ENCODE measurements around the gene FBXW4. TPM values are rescaled to one million over a fixed set of nuclear protein-coding genes. Genes with fewer than 3 reads are reported as not detected.

FBXW4 gene
- total and polyA plus RNA-seq, 4 donors = 28.0 to 65.6 (median 54.5) TPM

DNA sequence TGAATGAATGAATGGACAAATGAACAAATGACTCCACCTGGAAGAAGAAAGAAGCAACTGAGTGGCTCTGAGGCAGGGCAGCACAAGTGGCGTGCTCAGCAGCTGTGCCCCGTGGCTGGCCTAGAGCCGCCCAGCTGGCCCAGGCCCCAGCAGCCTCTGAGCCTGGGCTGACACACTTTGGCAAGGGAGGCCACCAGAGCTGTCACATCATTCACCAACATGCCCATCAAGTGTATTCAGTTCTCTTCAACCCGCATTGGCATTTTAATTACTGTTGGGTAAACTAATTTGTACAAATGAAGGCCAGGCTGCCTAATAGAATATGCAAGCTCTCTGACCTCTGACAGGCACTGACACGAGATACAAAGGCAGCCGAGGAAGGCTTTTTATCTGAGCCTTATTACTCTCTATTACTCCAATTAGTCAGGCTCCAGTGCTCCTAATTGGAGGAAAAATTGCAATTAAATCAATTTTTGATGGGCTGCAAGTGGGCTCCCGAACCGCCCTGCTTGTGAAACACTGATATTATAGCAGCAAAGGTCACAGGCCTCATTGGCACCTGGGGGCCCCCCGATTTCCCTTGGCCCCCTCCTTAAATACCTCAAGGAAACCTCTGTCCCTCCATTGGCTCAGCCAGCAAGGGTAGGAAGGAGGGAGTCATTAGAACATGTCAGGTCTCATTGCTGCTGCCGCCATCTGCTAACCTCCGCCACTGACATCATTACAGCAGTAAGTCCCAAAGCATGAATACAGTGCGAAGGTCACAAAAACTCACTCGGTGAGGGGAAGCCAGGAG is 64.9 kb downstream of the FBXW4 start:
- Histone ChIP-seq H3K27ac (ENCODE audit: low read depth in 1 of 2, low read length in 1 of 2) (no peak overlapping the region), H3K36me3 (ENCODE audit: control insufficient read depth in 4 of 4, insufficient read depth in 4 of 4, low read length in 4 of 4) (peaks cover 0 to 21% (median 7%) of the 10 kb centered on the region in 4 donors), H3K9ac (ENCODE audit: insufficient read depth in 1 of 2, low read length in 2 of 2) (no peak overlapping the region), H3K9me3 (ENCODE audit: control insufficient read depth in 4 of 4, insufficient read depth in 3 of 4, low read length in 3 of 4) (no peaks in the 10 kb centered on the region), H3K27me3 (ENCODE audit: control insufficient read depth in 3 of 3, insufficient read depth in 3 of 3, low read length in 2 of 3) (no peaks in the 10 kb centered on the region), H3K4me3 (no peak overlapping the region), H3K4me1 (ENCODE audit: control insufficient read depth in 5 of 5, insufficient read depth in 5 of 5, low read length in 5 of 5) (peaks cover 0 to 6% (median 0%) of the 10 kb centered on the region in 5 donors)
- TF ChIP-seq, protein P1, sequence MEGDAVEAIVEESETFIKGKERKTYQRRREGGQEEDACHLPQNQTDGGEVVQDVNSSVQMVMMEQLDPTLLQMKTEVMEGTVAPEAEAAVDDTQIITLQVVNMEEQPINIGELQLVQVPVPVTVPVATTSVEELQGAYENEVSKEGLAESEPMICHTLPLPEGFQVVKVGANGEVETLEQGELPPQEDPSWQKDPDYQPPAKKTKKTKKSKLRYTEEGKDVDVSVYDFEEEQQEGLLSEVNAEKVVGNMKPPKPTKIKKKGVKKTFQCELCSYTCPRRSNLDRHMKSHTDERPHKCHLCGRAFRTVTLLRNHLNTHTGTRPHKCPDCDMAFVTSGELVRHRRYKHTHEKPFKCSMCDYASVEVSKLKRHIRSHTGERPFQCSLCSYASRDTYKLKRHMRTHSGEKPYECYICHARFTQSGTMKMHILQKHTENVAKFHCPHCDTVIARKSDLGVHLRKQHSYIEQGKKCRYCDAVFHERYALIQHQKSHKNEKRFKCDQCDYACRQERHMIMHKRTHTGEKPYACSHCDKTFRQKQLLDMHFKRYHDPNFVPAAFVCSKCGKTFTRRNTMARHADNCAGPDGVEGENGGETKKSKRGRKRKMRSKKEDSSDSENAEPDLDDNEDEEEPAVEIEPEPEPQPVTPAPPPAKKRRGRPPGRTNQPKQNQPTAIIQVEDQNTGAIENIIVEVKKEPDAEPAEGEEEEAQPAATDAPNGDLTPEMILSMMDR (IDR thresholded peaks at IDR 0.05; ENCODE audit: control extremely low read depth, extremely low read depth) = no peak
- ATAC-seq (ENCODE audit: insufficient read depth, low FRiP score) (no peak), DNase-seq (no peak)
- 95 to 96% methylated on average over 13 of the region's 13 CpGs for WGBS, 2 donors

DNA sequence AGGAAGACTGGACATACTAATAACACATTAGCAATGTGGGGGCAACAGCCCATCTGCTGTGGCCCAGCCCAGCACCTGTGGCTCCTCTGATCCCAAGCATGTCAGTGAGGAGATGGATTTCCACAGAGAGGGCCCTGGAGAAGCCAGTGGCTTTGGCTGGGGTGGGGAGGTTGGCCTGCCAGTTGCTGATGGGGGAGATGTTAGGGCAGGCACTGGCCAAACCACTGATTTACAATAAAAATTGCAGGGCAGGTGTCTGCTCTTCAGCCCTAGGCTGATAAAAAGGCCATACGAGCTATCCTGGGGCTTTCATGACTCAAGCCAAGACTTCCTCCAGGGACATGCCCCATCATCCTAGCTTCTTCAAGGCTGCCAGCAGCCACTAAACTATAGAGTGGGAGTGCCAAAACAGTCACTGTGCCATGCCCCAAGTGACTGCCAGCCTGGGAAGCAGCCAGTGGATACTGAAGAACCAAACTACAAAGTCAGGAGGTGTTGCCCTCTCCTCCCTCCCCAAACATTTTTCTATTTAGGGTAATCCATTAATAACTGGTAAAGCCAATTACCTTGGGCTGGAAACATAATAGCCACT is 69.1 kb downstream of the FBXW4 start:
- Histone ChIP-seq H3K27ac (ENCODE audit: low read depth in 1 of 2, low read length in 1 of 2) (no peak overlapping the region), H3K36me3 (ENCODE audit: control insufficient read depth in 4 of 4, insufficient read depth in 4 of 4, low read length in 4 of 4) (peaks cover 0 to 26% (median 11%) of the 10 kb centered on the region in 4 donors), H3K9ac (ENCODE audit: insufficient read depth in 1 of 2, low read length in 2 of 2) (no peak overlapping the region), H3K4me3 (no peak overlapping the region), H3K9me3 (ENCODE audit: control insufficient read depth in 4 of 4, insufficient read depth in 3 of 4, low read length in 3 of 4) (no peaks in the 10 kb centered on the region), H3K27me3 (ENCODE audit: control insufficient read depth in 3 of 3, insufficient read depth in 3 of 3, low read length in 2 of 3) (no peaks in the 10 kb centered on the region), H3K4me1 (ENCODE audit: control insufficient read depth in 5 of 5, insufficient read depth in 5 of 5, low read length in 5 of 5) (peaks cover 0 to 3% (median 0%) of the 10 kb centered on the region in 5 donors)
- no peak for DNase-seq
- ATAC-seq (ENCODE audit: insufficient read depth, low FRiP score) = no peak
- TF ChIP-seq, protein P1 (IDR thresholded peaks at IDR 0.05; ENCODE audit: control extremely low read depth, extremely low read depth) = no peak
- WGBS, 2 donors = 67 to 78% methylated on average over 1 of the region's 1 CpG

DNA sequence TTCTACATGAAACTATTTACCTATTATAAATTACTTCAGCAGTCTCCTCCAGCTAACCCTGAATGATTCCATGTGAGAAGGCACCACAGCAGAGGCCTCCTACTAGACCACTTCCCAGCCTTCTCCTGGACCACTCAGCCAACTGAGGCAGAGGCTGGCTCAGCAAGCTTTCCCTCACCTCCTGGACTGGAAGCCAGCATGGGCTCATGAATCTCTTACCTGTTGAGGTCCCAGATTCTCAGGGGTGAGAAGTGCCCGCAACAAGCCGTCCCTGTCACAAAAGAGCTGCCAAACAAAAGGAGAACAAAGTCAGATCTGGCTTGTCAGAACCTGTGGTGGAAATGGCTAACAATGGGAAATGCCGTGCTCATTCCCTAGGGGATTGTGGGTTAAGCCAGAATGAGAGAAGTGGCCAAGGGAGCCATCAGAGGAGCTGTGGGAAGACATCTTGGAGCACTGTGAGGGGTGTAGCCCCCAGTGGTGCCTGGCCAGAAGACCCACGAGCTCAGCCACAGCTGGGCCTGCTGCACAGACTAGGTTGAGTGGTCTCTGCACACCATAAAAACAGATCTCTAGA is 70.4 kb downstream of the FBXW4 start:
- H3K36me3 ChIP-seq (ENCODE audit: control insufficient read depth in 4 of 4, insufficient read depth in 4 of 4, low read length in 4 of 4) = peaks cover 0 to 31% (median 10%) of the 10 kb centered on the region in 4 donors

More for the DNA sequence above, 70.4 kb downstream of the FBXW4 start:
- TF ChIP-seq, protein P1 (IDR thresholded peaks at IDR 0.05; ENCODE audit: control extremely low read depth, extremely low read depth) = no peak
- ATAC-seq (ENCODE audit: insufficient read depth, low FRiP score) (no peak), DNase-seq (no peak)
- H3K9ac ChIP-seq (ENCODE audit: insufficient read depth in 1 of 2, low read length in 2 of 2) = no peak overlapping the region
- no peak overlapping the region for H3K27ac ChIP-seq (ENCODE audit: low read depth in 1 of 2, low read length in 1 of 2)
- no peaks in the 10 kb centered on the region for H3K27me3 ChIP-seq (ENCODE audit: control insufficient read depth in 3 of 3, insufficient read depth in 3 of 3, low read length in 2 of 3)
- H3K4me1 ChIP-seq (ENCODE audit: control insufficient read depth in 5 of 5, insufficient read depth in 5 of 5, low read length in 5 of 5) = peaks cover 0 to 1% (median 0%) of the 10 kb centered on the region in 5 donors
- no peaks in the 10 kb centered on the region for H3K9me3 ChIP-seq (ENCODE audit: control insufficient read depth in 4 of 4, insufficient read depth in 3 of 4, low read length in 3 of 4)
- no peak overlapping the region for H3K4me3 ChIP-seq
- 90 to 91% methylated on average over 4 of the region's 4 CpGs for WGBS, 2 donors

Data from lung (tissue), 12 donors.